Central memory CD8-positive, alpha-beta T cell (primary cell): ENCODE measurements around the gene LRRC53.

Source experiments
- ATAC-seq: fragments of 150-1000 bp; cut with Tn5 transposase; replicated peaks from 2 replicates; pipeline ENCODE4 v1.10.0; 2022; ENCODE audit warnings: mild to moderate bottlenecking, moderate FRiP score, moderate number of reproducible peaks; ENCODE audit not compliant: poor library complexity, severe bottlenecking; ENCODE audit errors: extremely low read depth
- DNase-seq, 2 donors: peaks; one replicate each; pipeline ENCODE4 v3.0.0; 2021; ENCODE audit warnings: low spot score in 2 of 2
- H3K27ac Mint-ChIP-seq: one replicate; pipeline ENCODE4 v1.8.0; 2022; ENCODE audit warnings: low read depth, mild to moderate bottlenecking, moderate library complexity, mixed read lengths
- H3K27me3 Mint-ChIP-seq: one replicate; pipeline ENCODE4 v1.8.0; 2022; ENCODE audit warnings: mixed read lengths
- H3K36me3 Mint-ChIP-seq: one replicate; pipeline ENCODE4 v1.8.0; 2022; ENCODE audit warnings: mild to moderate bottlenecking, moderate library complexity, mixed read lengths; ENCODE audit not compliant: insufficient read depth
- H3K4me1 Mint-ChIP-seq: one replicate; pipeline ENCODE4 v1.8.0; 2022; ENCODE audit warnings: mixed read lengths
- H3K4me3 Mint-ChIP-seq: one replicate; pipeline ENCODE4 v1.8.0; 2022; ENCODE audit warnings: mild to moderate bottlenecking, moderate library complexity, mixed read lengths
- H3K9me3 Mint-ChIP-seq: one replicate; pipeline ENCODE4 v1.8.0; 2022; ENCODE audit warnings: mixed read lengths

The LRRC53 gene

GRCh38 chr1:74422421-74423292 lies 89.8 kb downstream of the LRRC53 start:
- H3K36me3 Mint-ChIP-seq: no peaks in the 10 kb centered on the region
- ATAC-seq: no peak
- no peaks in the 10 kb centered on the region for H3K4me1 Mint-ChIP-seq
- no peak overlapping the region for H3K27ac Mint-ChIP-seq
- DNase-seq: no peak
- no peaks in the 10 kb centered on the region for H3K27me3 Mint-ChIP-seq
- no peaks in the 10 kb centered on the region for H3K9me3 Mint-ChIP-seq
- H3K4me3 Mint-ChIP-seq: no peak overlapping the region

GRCh38 chr1:74420467-74420866 lies 91.9 kb downstream of the LRRC53 start:
- no peaks in the 10 kb centered on the region for H3K36me3 Mint-ChIP-seq
- no peak overlapping the region for H3K27ac Mint-ChIP-seq
- DNase-seq: no peak
- no peak for ATAC-seq
- H3K27me3 Mint-ChIP-seq: no peaks in the 10 kb centered on the region
- H3K4me3 Mint-ChIP-seq: no peak overlapping the region
- H3K9me3 Mint-ChIP-seq: no peaks in the 10 kb centered on the region
- no peaks in the 10 kb centered on the region for H3K4me1 Mint-ChIP-seq
